ENCODE results near the gene IWS1.

Gene IWS1

DNA sequence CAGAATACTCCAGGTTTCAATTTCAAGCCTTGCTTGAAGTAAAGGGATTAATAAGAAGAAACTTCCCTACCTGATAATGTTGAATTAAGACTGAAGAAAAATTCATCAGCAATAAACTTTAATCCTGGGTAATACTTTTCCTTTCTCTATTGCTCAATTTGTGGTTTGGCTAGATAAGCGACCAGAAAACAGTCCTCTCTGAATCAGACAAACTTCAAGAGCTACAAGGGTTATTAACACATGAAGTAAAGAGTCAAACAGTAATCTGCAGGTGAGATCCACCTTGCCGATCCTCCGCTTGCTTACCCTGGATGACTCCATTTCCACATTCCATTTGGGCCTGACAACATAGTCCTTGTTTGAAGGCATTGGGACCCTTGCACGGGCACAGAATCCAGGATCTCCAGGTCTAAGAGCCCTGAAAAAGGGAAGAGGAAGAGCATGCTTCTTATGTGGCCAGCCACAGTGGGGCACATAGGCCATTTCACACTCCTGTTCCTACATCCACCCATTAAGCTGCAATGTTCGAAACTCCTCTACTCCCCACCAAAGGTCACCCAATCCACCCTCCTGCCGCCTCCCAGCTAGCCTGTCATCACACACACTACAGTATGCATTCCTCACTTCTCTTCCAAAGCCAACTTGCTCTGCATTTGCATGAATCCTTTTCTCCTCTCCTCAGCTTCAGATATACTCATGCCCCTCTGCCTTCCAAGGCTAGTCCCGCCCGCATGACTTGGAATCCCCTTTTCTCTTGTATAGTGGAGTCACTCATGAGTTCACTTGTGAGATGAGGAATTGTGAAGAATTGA lies 39.8 kb downstream of the IWS1 start:
- DNase-seq, result no peak

DNA sequence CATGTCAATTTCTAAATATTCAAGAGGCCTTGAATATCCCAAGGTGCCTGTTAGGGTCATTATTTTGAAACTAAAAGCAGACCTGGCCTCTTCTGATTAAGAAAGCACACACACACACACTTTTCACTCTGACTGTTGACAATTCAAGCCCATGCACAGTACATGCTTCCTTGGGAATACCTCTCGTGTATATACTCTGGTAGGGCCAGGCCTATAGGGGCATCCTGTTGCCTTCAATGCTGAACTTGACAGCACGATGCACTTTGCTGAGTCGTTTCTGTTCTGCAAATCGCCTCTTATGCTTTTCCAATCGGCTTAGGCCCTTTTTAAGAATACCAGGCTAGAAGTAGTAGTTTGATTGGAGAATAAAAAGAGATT lies 40.6 kb downstream of the IWS1 start:
- no peak for DNase-seq

DNA sequence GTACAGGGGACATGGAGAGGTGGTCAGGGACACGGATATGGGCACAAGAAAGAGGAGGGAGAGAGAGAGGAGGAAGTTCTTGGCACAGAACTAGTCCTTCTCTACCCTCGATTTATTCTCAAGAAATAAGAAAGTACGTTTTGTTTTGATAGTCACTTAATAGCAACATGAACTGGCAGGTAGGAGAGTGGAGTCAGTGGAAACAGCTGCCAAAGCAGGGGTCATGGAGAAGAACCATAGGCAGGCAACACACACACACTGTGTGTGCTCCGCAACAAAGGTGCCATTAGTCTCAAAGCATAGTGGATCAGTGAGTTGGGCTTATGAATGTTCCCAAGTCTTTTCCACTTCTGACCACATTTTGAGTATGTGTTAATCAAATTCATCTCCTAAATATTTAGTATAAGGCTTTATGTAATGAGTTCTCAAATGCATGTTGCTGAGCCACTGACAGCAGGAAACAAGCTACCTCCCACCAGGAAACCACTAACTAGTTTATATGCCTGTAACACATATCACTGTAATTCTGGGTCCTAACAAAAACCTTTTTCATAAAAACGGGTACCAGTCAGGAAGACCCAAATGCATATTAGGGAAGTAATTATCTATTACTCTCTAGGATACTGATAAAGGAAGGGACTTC lies 41.1 kb downstream of the IWS1 start:
- no peak for DNase-seq

DNA sequence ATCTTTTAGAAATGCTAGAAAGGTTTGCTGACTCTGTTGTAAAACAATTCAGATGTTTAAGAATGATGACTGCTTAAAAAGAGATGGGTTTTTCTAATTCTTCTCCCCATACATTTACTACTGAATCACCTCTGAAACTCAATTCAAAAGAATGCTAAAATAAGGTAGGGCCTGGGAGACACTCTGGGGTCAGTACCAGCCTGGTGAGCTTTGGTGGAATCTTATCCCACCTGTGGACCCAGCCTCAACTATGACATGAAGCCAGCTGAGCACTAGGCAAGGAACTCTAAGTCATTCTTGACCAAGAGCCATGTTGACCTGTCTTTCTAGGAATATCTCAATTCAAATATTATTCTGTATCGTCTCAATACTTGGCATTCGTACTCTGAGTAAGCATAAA lies 44.3 kb downstream of the IWS1 start:
- DNase-seq, result no peak

DNA sequence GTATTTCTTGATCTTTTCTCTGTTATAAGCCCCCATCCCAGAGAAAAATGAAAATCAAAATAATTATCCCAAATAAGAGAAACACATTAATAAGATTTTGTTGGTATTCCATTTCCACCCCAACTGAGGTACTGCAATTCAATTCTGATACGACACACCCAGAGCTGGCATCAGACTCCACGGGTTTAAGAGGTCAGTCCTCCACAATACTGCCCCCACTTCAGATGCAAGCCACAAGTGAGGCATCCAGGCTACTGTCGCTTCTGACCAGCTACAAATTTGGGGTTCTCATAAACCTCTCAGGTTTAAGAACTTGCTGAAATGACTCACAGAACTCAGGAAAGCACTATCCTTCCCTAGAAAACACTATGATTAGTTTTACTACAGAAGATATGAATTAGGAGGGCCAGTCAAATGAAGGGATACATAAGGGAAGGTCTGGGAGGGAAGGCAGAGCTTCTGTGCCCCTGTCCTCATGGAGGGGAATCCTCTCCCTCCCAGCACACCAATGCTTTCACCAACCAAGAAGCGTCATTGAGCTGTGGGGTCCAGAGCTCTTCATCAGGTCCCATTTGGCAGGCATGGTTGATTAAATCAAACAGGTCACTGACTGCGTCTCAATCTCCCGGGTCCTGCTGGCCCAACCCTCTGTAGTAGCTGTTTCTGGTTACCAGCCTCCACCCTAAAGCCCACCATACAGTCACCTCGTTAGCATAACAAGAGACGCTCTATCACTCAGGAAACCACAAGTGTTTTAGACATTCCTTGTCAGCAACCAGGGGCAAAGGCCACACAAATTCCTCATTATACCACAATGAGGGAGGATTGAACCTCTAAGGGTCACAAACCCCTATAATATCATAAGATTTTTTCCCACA lies 46.2 kb downstream of the IWS1 start:
- DNase-seq, result no peak

DNA sequence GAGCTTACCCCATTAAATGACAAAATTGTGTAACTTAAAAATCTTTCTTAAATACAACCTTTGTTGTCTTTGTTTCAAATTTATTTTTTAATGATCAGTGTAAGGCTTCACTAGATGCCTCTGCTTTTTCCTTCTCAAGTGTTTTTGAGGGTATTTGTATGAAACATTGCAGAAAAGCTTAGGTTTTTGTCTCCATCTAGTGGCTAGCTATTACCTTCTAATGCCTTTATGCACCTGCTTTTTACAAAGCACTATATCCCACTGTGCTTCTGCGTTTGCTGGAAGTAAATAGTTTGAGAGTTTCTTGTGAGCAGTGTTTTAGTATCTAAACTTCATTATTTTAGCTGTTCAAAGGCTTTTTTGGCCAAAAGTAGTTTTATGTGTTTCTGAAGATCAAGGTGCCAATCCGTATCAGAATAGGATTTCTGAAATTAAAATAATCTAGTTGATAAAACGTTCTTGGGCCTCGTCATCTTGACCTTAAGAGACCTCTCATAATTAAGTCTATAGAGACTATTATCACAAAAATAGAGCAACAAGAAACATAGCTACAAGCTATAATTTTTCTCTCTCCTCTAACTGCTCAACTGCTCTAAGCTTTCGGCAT lies 47.0 kb downstream of the IWS1 start:
- no peak for DNase-seq

DNA sequence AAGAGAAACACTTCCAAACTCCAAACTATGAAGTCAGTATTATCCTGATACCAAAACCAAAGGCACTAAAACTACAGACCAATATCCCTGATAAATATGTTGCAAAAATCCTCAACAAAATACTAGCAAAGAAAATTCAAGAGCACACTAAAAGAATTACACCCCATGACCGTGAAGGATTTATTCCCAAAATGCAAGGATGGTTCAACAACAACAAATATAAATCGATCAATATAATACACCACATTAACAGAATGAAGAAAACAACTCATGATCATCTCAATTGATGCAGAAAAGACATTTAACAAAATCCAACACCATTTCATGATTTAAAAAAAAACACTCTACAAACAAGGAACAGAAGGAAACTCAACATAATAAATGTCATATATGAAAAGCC lies 50.5 kb downstream of the IWS1 start:
- DNase-seq, result no peak

DNA sequence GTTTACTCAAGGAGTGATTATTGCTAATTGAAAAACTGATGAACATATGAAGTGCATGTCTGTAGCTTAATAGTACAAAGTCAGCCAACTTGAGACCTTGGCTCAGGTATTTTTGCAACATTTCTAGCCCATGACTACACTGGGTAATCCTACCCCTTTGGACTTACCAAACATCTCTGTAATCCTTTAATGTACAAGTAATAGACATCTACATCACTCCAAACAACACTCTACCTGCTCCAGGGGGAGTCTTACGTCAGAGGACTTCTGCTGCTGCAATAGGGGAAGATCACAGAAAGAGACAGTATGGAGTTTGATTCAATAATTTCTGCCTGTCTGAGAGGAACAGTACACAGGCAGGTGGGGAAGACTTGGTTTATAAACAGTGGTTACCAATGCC lies 54.0 kb downstream of the IWS1 start:
- DNase-seq, result no peak

DNA sequence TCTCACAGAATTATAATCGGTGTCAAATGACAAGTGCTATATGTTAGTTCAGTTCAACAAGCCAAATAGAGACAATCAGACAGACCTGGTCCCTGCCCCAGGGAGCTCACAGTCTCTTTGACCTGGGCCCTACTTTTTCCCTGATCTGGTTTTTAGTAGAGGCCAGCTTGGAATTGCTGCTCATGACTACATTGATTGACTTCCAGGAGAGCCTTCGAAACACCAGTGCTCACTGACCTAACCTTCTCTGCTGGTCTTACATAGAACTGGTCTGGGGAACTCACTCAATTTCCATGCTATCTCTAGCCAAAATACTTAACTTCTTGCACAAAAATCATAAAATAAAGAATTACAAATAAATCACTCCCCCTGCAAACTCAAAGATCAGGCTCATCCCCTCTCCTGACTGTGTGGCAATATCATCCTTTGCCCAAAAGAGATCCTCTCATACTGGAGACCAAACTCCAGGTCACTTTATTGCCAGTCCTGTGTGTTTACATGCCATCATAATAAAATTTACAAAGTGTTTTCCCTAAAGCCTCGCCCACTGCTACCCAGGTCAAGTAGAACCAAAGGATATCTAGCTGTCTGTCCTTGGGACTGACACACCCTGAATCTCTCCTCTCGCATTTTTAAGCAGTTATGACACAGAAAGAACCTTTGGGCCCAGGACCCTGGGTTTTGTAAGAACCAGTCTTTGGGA lies 54.9 kb downstream of the IWS1 start:
- no peak for DNase-seq

DNA sequence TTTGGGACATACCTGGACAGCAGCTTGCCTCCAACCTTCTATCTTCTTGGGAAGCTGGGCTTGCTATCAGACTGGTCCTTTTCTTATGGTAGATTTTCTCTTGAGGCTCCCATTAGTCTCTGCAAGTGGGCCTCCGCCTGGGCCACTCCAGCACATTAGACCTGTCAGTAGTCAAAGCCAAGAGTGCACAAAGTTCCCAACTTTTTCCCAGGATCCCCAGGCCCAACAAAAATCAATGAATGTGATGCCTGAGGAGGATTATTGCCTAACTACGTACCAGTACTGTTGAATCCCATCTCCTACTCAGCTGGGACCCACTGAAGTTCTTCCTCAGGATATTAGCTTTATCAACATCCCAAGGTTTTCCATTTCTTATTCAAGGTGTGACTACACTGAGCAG lies 56.3 kb downstream of the IWS1 start:
- no peak for DNase-seq

DNA sequence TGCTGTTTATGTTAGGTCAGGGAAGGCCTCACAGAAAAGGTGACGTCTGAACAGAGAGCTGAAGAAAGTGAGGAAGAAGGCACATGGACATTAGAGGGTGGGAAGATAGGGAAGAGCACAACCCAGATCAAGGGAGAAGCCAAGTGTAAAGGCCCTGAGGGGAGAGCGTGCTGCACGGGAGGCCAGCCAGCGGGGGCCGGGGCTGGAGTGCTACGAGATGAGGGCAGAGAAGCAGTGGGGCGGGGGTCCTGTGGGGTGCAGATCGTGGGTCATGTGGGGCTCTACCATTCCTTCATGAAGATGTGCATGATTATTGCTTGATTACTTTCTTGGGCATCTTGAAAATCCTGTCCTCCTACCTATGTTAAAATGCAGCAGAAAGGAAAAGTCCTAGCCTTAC lies 57.2 kb downstream of the IWS1 start:
- DNase-seq, result no peak

DNA sequence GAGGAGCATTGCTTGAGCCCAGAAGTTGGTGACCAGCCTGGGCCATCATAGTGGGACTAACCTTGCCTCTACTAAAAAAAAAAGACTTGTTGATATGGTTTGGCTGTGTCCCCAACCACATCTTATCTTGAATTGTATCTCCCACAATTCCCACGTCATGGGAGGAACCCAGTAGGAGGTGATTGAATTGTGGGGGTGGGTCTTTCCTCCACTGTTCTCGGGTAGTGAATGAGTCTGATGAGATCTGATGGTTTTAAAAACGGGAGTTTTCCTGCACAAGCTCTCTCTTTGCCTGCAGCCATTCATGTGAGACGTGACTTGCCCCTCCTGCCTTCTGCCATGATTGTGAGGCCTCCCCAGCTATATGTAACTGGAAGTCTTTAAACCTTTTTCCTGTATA lies 61.0 kb downstream of the IWS1 start:
- DNase-seq, result no peak

DNA sequence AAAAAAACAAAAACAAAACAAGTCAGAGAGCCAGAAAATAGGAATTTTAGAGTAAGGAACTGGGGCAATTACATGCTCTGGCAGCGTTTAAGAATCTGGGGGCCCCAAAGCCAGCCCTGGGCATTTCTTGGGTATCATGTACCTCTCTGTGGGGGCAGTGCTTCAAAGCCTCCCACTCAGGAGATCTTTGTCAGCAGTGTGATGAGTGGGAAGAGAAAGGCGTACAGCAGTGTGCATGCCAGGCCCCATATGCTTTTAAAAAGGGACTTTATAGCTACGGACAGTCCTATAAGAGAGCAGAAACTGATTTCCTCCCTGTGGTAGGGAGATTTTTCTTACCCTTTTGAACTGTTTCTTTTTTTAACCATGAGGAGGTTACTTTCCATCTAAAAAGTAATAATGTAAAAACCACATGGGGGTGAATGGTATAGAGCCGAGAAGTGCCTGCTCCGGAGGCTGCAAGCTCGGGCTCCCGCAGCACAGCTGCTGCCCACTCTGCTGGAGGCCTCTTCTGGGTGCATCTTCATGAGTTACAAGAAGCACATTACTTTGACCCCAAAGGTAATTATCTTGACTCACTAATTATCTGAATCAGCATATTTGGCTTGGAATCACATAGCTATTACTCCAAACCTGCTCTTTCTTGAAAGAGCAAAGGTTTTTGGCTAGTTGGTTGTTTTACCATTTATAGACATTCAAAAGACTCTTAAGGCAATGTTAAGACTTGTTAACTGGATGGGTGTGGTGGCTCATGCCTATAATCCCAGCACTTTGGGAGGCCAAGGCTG lies 61.6 kb downstream of the IWS1 start:
- peak; percentile 8 for DNase-seq

DNA sequence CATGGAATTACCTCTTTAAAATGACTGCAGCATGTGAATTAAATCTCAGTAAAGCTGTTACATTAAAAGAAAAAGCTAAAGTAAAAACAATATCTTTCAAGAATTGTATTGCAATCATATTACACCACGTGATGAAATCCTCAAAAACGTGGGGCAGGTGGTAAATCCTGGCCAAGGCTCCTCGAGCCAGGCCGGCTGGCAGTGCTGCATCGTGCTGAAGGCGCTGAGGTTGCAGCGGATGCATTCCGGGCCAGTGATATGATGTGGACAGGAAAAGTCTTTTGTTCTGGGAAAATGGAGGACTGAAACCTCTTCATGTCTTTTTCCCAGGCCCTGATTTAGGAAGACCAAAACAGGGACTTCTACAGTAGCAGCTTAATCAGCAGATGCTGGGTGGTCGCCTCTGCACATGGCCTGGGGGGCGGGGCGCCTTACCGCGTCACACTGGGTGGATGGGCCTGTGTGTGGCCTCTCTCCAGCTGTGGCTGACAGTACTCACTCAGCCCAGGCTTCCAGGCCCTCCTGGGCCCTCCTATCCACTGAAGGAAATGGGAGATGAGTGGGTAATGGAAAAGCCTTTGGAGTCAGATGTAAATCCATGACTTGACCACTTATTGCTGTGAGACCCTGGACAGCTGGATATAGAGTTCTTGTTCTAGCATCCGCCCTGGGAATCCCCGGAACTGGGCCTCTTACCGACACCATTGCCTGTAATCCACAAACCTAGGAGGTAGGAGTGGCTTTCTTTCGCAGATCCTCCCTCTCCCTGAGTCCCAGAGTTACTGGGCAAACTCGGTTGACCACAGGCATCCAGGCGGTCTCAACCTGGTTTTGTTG lies 62.9 kb downstream of the IWS1 start:
- DNase-seq, result no peak

DNA sequence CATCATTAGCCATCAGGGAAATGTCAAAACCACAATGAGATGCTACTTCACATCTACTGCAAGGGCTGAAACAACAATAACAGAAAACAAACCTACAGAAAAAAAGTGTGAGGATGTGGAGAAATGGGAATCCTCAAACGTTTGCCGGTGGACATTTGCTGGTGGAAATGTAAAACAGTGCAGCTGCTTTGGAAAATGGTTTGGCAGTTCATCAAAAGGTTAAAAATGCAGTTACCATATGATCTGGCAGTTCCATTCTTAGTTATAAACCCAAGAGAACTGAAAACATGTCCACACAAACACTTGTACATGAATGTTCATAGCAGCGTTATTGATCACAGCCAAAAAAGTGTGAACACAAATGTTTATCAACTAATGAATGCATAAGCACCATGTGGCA lies 63.8 kb downstream of the IWS1 start:
- DNase-seq, result no peak

DNA sequence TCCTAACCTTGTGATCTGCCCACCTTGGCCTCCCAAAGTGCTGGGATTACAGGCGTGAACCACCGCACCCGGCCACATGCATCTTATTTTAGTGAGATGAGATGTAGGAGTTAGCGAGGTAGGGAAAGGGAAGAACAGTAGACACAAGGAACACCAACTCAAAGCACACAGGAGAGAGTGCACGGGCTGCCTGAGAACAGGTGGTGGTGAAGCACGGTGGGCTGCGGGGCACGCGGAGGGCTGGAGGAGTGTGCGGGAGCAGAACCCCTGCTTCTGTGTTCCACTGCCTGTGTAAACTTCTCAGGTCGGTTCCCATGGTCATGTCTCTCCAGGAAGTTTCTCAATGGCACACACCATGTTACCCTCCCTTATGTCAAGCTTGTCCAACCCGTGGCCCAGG lies 69.3 kb downstream of the IWS1 start:
- no peak for DNase-seq

DNA sequence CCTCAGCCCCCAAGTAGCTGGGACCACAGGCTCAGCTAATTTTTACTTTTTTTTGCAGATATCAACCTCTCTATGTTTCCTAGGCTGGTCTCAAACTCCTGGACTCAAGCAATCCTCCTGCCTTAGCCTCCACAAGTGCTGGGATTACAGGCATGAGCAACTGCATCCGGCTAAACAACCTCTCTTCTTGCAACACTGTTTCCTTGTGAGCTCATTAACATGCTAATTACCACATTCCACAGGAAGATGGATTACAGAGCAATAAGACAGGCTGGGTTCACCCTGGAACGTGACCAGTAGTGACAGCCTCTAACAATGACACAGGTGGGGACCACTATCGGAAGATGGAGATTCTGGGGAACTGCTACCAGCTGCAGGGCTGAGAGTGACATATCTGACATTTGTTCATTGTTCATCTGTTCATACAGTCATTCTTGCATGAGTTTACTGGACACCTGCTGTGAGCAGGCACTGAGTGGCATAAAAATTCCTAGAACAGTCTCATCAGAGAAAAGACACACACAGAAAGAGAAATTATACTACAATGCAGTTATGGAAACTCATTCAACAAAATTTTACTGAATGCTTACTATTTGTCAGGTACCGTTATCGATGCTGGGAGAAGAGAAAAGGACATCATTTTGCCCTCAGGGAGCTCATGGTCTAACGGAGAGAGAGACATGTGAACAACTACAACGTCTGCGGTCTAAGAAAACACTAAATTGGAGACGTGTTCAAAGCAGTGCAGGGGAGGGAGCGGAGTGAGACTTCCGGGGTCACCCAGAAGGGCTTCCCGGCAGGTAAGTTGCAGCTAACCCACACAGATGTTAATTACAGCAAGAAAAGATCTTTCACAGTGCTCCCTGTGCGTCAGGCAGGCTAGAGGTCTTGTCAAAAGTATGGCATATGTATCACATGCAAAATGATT lies 70.5 kb downstream of the IWS1 start:
- no peak for DNase-seq

DNA sequence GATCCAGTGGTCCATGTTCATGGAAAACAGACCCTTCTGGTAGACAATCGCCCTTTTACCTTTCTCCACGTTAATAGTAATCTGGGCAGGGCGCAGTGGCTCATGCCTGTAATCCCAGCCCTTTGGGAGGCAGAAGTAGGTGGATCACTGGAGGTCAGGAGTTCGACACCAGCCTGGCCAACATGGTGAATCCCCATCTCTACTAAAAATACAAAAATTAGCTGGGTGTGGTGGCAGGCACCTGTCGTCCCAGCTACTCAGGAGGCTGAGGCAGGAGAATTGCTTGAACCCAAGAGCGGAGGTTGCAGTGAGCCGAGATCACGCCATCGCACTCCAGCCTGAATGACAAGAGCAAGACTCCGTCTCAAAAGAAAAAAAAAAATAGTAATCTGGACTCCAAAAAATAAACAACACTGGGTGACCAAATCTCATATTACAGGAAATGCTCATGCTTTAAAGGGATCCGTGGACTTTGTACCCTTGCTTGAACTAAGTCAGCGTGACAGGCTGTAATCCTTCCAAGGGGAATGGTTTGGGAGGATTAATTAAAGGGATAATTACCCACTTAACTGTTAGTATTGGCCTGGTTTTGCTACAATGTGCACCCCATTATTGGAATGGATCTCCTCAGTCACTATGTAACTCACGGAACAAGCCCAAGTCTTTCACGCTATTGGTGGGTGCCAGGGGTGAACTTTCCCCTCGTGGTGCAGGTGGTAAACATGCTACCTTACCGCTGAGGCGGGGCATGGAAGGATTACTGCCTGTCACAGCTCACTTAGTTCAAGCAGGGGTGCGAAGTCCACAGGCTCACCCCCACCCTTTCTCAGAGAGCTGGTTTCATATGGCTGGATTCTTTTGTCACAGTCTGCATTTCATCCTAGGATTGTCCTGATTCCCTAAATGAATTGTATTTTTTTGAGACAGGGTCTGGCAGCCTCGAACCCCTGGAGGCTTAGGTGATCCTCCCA lies 71.4 kb downstream of the IWS1 start:
- DNase-seq, result no peak
